Breast epithelium (tissue), 4 donors: ENCODE results near the gene LPIN3. TPM values are rescaled to one million over a fixed set of nuclear protein-coding genes. Genes with fewer than 3 reads are reported as not detected.

Experiments used
- DNase-seq, 2 donors: peaks; one replicate each; pipeline ENCODE4 v3.0.0-alpha.2; 2019; ENCODE audit warnings: low spot score in 2 of 2
- H3K27ac ChIP-seq, 2 donors: fragments of 200-600 bp; sonication (generic) in 1 of 2; one replicate each; pipeline ENCODE4 v1.5.1; 2016 to 2019; ENCODE audit warnings: mild to moderate bottlenecking in 1 of 2
- H3K27me3 ChIP-seq, 2 donors: fragments of 200-600 bp; sonication (generic) in 1 of 2; one replicate each; pipeline versions ENCODE4 v1.5.1 to v1.6.0; 2017 to 2019; ENCODE audit warnings: control low read depth in 1 of 2, mild to moderate bottlenecking in 1 of 2
- H3K36me3 ChIP-seq: fragments of 200-600 bp; one replicate; pipeline ENCODE4 v1.5.1; 2019
- H3K4me1 ChIP-seq, 2 donors: fragments of 200-600 bp; sonication (generic); one replicate each; pipeline ENCODE4 v1.5.1; 2016 to 2019; ENCODE audit warnings: control low read depth in 1 of 2
- H3K4me3 ChIP-seq, 3 donors: fragments of 200-600 bp; sonication (generic); 1 replicate in 2 of 3; 2 replicates in 1 of 3; pipeline ENCODE4 v1.5.1; 2016 to 2019; ENCODE audit warnings: mild to moderate bottlenecking in 3 of 3, moderate library complexity in 2 of 3
- H3K9me3 ChIP-seq, 2 donors: fragments of 200-600 bp; sonication (generic) in 1 of 2; one replicate each; pipeline ENCODE4 v1.5.1; 2016 to 2019; ENCODE audit warnings: control low read depth in 1 of 2
- POLR2A ChIP-seq: fragments of 450-650 bp; IDR thresholded peaks from one replicate; pipeline ENCODE4 v1.6.1; 2016; ENCODE audit warnings: antibody characterized with exemption, mild to moderate bottlenecking, moderate library complexity
- POLR2AphosphoS5 ChIP-seq, 3 donors: sonication (generic); formaldehyde crosslinking; IDR thresholded peaks; one replicate each; pipeline ENCODE4 v1.6.1; 2017; ENCODE audit warnings: antibody characterized with exemption in 3 of 3
- intact Hi-C: fragments of 100-400 bp; cut with DNase I; formaldehyde crosslinking; loops from one replicate; pipeline ENCODE4 v1.15.1; 2023; ENCODE audit warnings: low total_unique reads
- total RNA-seq, 3 donors: library from RNA; depleted of rRNA; stranded (reverse); fragments of >200 nt; gene quantifications; one replicate each; pipeline ENCODE4 v1.1.0, GENCODE V29; 2016
- TF ChIP-seq, protein P1 (sequence below), 3 donors: fragments of 450-650 bp; IDR thresholded peaks; one replicate each; pipeline ENCODE4 v1.5.1; 2016 to 2017; ENCODE audit warnings: antibody characterized with exemption in 3 of 3, mild to moderate bottlenecking in 3 of 3, moderate library complexity in 3 of 3

LPIN3 gene
- 10 to 100 TPM; 20.8 to 43.2 (median 39.0) TPM for total RNA-seq

DNA sequence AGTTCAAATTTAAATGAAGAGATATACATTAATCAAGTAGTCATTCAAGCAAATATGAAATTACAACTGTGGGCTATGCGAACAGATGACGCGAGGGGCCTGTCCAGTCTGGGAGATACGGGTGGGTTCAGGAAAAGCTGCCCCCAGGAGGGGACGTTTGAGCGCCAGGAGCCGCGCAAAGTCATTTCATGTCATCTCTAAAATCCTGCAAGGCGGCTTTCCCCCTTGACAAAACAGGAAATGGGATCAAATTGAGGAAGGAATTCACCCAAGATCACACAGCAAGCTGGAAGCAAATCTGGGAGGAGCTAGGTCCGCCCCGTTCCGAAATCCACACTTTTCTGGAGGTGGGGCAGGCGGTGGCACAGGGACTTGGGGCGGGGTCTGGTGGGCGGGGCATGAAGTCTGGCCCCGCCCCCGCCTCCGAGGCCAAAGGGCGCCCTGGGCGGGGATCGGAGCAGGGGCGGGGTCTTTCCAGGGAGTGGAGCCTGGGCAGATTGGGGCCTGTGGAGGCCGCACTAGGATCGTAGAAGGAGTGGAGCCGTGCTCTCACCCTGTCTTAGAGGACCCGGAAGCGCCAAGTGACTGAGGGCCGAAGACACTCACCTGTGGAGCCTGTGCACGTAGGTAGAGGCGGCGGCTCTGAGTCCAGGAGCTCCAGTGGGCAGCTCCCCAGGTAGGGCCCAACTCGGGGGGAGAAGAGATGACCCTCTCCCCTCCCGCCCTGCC is at the start of gene LPIN3:
LPIN3 (plus strand) TSS at position 495 of the 729 bp plus-strand sequence. CDS start 4,983 bp downstream, outside the sequence.
- TF ChIP-seq POLR2A: peak; percentile 48
- TF ChIP-seq, protein P1, sequence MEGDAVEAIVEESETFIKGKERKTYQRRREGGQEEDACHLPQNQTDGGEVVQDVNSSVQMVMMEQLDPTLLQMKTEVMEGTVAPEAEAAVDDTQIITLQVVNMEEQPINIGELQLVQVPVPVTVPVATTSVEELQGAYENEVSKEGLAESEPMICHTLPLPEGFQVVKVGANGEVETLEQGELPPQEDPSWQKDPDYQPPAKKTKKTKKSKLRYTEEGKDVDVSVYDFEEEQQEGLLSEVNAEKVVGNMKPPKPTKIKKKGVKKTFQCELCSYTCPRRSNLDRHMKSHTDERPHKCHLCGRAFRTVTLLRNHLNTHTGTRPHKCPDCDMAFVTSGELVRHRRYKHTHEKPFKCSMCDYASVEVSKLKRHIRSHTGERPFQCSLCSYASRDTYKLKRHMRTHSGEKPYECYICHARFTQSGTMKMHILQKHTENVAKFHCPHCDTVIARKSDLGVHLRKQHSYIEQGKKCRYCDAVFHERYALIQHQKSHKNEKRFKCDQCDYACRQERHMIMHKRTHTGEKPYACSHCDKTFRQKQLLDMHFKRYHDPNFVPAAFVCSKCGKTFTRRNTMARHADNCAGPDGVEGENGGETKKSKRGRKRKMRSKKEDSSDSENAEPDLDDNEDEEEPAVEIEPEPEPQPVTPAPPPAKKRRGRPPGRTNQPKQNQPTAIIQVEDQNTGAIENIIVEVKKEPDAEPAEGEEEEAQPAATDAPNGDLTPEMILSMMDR (IDR thresholded peaks at IDR 0.05): no peak
- no peak for TF ChIP-seq POLR2AphosphoS5 (IDR thresholded peaks at IDR 0.05)
- H3K27me3 ChIP-seq: no peaks in the 10 kb centered on the region
- no peaks in the 10 kb centered on the region for H3K9me3 ChIP-seq
- no peaks in the 10 kb centered on the region for H3K36me3 ChIP-seq
- peaks cover 0 to 14% of the 10 kb centered on the region in 2 donors for H3K4me1 ChIP-seq
- peak within 1 kb of the TSS; percentile 47 to 73 (median 58) for H3K4me3 ChIP-seq
- intact Hi-C loops: loop anchor here (10.0 kb wide), 1 partner anchor 74 kb away; no protein-coding TSS in a partner anchor
- DNase-seq: peak; percentile 92 to 95
- H3K27ac ChIP-seq: peak within 1 kb of the TSS; percentile 88 to 94

DNA sequence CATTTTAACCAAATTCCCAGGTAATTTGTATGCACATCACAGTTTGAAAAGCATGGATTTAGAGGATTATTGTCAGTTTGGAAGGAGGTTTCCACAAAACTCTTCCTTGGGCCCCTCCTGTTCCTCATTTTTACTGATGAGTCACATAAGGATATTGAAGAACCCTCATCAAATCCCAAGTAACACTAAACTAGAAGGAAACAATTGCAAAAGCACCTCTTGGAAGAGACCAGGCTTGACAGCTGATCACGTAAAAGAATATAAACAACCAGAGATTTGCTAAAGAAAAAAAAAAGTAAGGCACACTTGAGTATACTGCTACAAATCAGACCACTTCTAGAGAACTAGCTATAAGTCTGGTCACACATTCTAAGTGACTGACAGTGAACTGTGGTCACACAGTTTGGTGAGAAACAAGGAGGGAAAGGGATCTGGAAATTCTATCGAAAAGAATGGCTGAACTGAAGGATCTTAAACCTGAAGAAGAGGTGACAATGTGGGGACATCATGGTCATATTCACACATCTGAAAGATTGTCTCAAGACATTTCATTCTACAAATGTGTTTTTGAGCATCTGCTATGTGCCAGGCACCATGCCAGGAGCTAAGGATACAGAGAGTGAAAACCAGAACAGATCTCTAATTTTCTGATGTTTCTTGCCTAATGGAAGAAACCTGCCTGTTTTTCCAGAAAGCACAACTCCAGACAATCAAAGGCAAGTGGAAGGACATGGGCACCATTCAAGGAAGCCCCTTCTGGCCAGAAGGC is 47.2 kb upstream of the LPIN3 start:
- Histone ChIP-seq H3K27ac (peak overlapping the region; percentile 43 to 82), H3K4me3 (no peak overlapping the region), H3K36me3 (no peaks in the 10 kb centered on the region), H3K9me3 (no peaks in the 10 kb centered on the region), H3K4me1 (peaks cover 0 to 4% of the 10 kb centered on the region in 2 donors), H3K27me3 (no peaks in the 10 kb centered on the region)
- no peak for DNase-seq
- TF ChIP-seq, protein P1 (IDR thresholded peaks at IDR 0.05): no peak
- no peak for TF ChIP-seq POLR2A
- no peak for TF ChIP-seq POLR2AphosphoS5 (IDR thresholded peaks at IDR 0.05)
- intact Hi-C loops: no loop called here

- Histone ChIP-seq H3K27ac (no peak overlapping the region), H3K27me3 (no peaks in the 10 kb centered on the region), H3K9me3 (no peaks in the 10 kb centered on the region), H3K4me1 (no peaks in the 10 kb centered on the region), H3K36me3 (no peaks in the 10 kb centered on the region), H3K4me3 (no peak overlapping the region)
- TF ChIP-seq, protein P1 (IDR thresholded peaks at IDR 0.05): no peak
- TF ChIP-seq POLR2A: no peak
- TF ChIP-seq POLR2AphosphoS5 (IDR thresholded peaks at IDR 0.05): no peak
- intact Hi-C loops: no loop called here
- DNase-seq: no peak
Measured at GRCh38 chr20:41299899-41300298, 40.7 kb upstream of the LPIN3 start.

DNA sequence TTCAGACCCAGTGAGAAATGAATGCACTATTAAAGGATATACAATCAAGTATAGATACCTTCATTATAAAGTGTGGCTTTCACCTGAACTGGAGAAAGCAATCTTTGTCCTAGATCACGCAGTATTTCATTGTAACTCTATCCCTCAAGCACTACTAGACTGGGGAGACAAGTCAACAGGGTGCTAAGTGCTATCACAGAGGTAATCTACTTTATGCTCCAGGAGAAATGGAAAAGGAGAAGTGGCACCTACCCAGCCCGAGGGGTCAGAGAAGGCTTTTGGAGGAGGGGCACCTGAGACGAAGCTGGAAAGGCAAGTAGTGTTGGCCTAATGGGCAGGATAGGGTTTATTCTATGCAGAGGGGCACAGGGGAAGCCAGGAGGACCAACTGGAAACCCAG is 40.2 kb upstream of the LPIN3 start:
- DNase-seq: no peak
- Histone ChIP-seq H3K9me3 (no peaks in the 10 kb centered on the region), H3K4me1 (no peaks in the 10 kb centered on the region), H3K4me3 (no peak overlapping the region), H3K27ac (no peak overlapping the region), H3K27me3 (no peaks in the 10 kb centered on the region), H3K36me3 (no peaks in the 10 kb centered on the region)
- TF ChIP-seq POLR2A: no peak
- intact Hi-C loops: no loop called here

- H3K36me3 ChIP-seq: no peaks in the 10 kb centered on the region
- DNase-seq: no peak
- intact Hi-C loops: no loop called here
- H3K9me3 ChIP-seq: no peaks in the 10 kb centered on the region
- no peaks in the 10 kb centered on the region for H3K27me3 ChIP-seq
- H3K27ac ChIP-seq: peak overlapping the region in 1 of 2 donors; percentile 57
- no peak overlapping the region for H3K4me3 ChIP-seq
- H3K4me1 ChIP-seq: no peaks in the 10 kb centered on the region
- no peak for TF ChIP-seq POLR2AphosphoS5 (IDR thresholded peaks at IDR 0.05)
- TF ChIP-seq, protein P1 (IDR thresholded peaks at IDR 0.05): no peak
- no peak for TF ChIP-seq POLR2A
Measured at GRCh38 chr20:41300886-41301285, 39.7 kb upstream of the LPIN3 start.
